HG03095 (cell line): ENCODE results near the gene DLX6.

Source experiments
- ATAC-seq: cut with Tn5 transposase; IDR thresholded peaks from one replicate; pipeline ENCODE4 v1.9.1; 2021; ENCODE audit warnings: moderate library complexity; ENCODE audit not compliant: unreplicated experiment

Gene DLX6

DNA sequence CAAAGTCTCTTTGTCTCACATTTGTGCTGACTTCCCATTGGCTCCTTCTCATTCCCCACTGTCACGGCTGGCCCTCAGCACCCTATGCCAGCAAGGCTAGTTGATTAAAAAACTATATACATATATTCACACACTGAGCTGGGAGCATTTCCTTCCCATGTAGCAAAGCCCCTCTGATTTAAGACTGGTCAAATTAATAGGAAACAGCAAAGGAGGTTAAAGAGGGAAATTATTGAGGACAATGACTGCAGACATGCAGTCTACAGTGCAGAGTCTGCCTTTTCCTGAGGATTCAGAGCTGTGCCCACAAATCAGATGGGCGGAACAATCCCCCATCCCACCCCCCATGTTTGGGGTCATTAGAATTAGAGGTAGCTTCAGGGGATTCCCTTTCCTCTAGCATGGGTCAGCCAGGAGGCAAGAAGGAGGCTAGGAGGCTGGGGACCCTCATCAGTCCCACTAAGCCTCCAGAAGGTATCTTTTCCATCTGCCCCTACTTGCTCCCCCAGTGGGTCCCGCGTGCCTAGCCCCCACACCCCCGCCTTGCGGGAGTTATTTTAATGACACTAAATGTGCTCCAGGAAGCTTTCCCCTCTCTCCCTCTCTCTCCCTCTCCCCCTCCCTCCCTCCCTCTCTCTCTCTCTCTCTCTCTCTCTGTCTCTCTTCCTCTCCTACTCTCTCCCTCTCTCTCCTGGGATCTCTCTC, 9.8 kb upstream of the DLX6 start:
- ATAC-seq = no peak

- no peak for ATAC-seq
These were observed 9.0 kb upstream of the DLX6 start for GRCh38 chr7:96996111-96996957.

GRCh38 chr7:96996958-96997511, 8.3 kb upstream of the DLX6 start:
- ATAC-seq = no peak

- ATAC-seq = no peak
These were observed 7.8 kb upstream of the DLX6 start for GRCh38 chr7:96997512-96998032.

- ATAC-seq = no peak
These were observed 7.0 kb upstream of the DLX6 start for GRCh38 chr7:96998333-96998732.

GRCh38 chr7:96998744-96999143, 6.6 kb upstream of the DLX6 start:
- no peak for ATAC-seq

GRCh38 chr7:97001221-97001620, 4.1 kb upstream of the DLX6 start:
- no peak for ATAC-seq

DNA sequence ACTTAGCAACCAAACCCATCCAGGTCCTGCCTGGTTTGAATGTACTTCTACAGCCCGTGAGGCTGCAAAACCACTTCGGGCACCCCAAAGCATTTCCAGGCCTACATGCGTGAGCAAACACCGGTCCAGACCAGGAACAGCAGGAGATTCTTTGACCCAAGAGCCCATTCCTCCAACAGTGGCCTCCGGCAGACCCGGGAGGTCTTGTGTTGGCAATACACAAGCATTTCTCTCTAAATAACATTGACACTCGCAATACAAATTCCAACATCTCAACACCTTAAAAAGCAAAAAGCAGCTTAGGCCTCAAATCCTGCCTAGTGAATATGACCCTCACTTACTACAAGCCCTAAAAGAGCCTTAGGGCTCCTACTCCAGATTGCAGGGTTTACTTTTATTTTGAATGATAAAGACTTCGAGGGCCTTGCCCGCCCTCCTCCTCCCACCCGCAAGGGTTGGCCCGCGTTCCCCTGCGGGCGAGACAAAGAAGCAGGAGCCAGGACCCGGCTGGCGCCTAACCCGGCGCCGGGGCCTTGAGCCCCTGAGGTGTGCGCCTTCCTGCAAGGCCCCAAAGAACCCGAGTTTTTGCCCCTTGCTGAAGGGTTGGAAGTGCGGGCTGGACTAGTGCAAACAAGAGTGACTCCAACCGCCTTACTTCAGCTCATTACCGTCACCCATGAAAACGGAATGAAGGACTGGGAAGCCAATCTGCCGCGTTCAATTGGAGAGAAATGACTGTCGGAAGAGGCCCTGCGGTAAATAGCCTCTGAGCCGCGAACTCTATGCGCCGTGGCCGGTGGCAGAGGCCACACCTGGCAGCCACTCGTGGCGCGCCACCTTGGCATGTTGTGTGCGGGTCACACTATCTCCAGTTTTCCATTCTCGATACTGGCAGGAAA, 3.4 kb upstream of the DLX6 start:
- ATAC-seq = no peak

DNA sequence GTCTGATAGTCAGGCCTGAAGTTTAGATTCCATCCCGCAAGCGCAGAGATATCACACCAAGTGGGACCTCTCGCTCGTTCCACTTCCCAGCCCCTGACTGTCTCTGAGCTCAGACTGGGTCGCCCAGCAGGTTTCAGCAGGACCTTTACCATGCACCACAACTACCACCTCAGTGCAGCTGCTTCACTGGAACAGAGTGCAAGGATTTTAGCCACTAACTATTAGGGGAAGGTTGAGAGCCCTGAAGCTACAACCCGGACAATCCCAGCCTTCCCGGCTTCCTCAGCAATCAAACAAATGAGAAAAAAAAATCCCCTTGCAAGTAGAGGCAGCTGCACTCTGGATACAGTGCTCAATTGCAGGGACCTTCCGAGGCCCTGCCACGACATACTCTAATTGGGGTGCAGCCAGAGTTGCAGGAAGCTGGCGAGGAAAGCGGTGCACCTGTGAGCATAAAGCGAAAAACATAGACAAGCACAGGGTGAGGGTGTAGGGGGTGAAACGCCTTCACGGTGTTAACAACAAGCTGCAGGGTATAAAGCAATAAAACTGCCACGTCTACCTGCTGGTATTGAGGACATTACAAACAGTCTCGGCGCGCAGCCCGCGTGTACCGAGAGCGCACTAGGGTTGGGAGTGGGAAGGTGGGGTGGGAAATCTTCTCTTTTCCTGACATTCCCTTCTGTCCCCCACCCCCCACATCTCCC, 2.6 kb upstream of the DLX6 start:
- no peak for ATAC-seq

GRCh38 chr7:97003262-97004246, 1.8 kb upstream of the DLX6 start:
- ATAC-seq = no peak

GRCh38 chr7:97004247-97005182, 838 bp upstream of the DLX6 start:
- ATAC-seq = no peak

DNA sequence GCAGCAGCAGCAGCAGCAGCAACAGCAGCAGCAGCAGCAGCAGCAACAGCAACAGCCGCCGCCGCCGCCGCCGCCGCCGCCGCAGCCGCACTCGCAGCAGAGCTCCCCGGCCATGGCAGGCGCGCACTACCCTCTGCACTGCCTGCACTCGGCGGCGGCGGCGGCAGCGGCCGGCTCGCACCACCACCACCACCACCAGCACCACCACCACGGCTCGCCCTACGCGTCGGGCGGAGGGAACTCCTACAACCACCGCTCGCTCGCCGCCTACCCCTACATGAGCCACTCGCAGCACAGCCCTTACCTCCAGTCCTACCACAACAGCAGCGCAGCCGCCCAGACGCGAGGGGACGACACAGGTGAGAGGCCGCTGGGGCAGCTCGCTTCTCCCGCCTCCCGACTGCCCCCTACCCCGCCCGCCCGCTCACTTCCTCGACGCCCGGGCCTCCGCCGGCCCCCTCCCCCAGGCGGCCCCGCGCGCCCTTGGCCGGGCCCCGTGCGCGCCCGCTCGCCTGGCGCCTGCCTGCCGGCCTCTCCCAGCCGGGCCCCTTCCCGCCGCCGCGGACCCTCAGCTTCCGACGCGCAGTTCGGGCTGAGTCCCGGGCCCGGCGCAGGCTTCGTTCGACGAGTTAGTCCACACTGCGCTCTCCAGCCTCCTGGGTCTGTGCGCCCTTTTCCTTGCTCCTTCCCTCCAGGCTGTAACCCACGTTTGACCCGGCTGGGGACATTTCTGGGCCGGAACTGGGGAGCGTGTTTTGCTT, 882 bp downstream of the DLX6 start:
- no peak for ATAC-seq

DNA sequence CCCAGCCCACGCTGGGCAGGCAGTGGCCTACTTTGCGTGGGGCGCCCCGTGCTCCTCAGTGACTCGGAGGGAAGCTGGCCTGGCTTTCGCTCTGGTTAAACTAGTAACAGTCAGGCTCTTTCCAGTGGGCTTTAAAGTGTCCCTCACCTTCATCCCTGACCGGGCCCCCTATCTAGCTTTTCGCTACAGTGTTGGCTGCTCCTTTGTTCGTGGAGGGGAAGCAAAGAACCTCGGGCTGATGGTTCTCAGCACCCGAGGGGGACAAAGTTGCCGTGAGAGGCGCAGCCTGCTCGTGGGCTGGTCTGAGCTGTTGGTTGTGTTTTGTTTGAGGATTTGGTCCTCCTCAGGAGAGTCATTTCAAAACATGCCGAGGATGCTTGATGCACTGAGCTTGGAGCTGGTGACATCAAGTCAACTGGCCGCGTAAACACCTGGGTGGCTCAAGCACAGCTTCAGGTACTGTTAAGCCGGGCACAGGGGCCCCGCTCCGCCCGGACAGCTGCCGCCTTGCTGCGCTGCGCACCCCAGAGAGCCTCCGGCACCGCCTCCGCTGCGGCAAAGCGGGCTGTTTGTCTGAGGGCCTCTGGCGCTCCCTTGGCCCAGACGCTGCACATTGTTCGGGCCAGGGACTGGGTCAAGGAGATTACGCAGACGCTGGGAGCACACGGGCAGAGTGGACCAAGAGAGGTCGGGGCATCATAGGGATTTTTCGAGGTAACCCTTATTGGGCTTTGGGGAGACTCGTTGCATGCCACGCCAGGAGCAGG, 1.6 kb downstream of the DLX6 start:
- ATAC-seq = no peak

DNA sequence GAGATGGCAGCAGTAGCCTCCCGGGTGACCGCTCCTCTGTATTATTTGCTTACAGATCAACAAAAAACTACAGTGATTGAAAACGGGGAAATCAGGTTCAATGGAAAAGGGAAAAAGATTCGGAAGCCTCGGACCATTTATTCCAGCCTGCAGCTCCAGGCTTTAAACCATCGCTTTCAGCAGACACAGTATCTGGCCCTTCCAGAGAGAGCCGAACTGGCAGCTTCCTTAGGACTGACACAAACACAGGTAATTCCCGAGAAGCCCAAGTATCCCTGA, 2.2 kb downstream of the DLX6 start:
- no peak for ATAC-seq

DNA sequence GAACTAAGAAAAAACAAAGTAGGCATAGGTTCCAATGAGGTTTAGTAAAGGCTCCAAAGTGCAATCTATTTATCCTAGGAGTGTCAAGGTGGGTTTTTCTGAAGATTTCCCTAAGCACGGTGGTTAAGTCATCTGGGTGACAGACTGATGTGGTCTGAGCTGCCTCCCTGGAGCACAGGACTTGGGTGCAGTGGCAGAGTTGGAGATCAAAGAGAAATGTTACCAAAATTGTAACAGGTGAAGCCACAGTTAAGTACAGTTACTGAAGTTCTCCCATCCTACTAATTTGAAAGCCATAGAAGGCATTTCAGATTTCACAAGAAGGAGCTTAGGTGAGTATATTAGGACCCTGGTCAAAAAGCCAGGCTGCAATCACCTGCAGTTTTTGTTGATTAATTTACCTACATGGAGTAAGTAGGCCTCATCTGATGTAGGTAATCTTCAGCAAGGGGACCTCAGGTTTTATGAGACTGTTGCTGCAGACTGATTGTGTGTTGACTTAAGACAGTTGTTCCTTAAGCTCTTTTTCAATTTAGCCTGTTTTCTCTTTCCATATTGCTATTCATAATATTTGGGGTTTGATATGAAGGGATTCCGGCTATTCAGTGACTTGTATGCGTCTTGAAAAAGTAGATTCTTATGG, 3.0 kb downstream of the DLX6 start:
- ATAC-seq = no peak
